CD4-positive, CD25-positive, alpha-beta regulatory T cell (primary cell): ENCODE results near the gene MAPK8IP3. TPM values are rescaled to one million over a fixed set of nuclear protein-coding genes. Genes with fewer than 3 reads are reported as not detected.

Source experiments
- ATAC-seq, 2 donors: fragments of 150-1000 bp; cut with Tn5 transposase; one replicate each; pipeline ENCODE4 v1.10.0; 2021; ENCODE audit warnings: low read depth in 2 of 2, moderate number of reproducible peaks in 2 of 2, moderate library complexity in 1 of 2
- DNase-seq, 3 donors: peaks; one replicate each; pipeline versions ENCODE4 v3.0.0 to v3.0.0-alpha.2; 2012 to 2022; ENCODE audit warnings: mixed read lengths in 1 of 3
- H3K27ac ChIP-seq: one replicate; pipeline ENCODE4 v1.7.0; 2013; ENCODE audit warnings: mild to moderate bottlenecking, low read length; ENCODE audit not compliant: insufficient read depth, poor library complexity, severe bottlenecking
- H3K27me3 ChIP-seq: one replicate; pipeline ENCODE4 v1.7.0; 2013; ENCODE audit warnings: low read length; ENCODE audit not compliant: control insufficient read depth, insufficient read depth
- H3K36me3 ChIP-seq: one replicate; pipeline ENCODE4 v1.7.0; 2013; ENCODE audit warnings: mild to moderate bottlenecking, low read length, moderate library complexity; ENCODE audit not compliant: control insufficient read depth, insufficient read depth
- H3K4me1 ChIP-seq: 2 replicates; pipeline ENCODE4 v1.7.0; 2013; ENCODE audit warnings: mild to moderate bottlenecking, low read length; ENCODE audit not compliant: insufficient read depth, control insufficient read depth, poor library complexity, severe bottlenecking
- H3K4me3 ChIP-seq: one replicate; pipeline ENCODE4 v1.7.0; 2013; ENCODE audit warnings: low read depth, mild to moderate bottlenecking, low read length, moderate library complexity
- H3K9me3 ChIP-seq, 2 experiments: 1 replicate in 1 of 2; 2 replicates in 1 of 2; pipeline ENCODE4 v1.7.0; 2013; ENCODE audit warnings: low read length in 2 of 2, mild to moderate bottlenecking in 1 of 2, moderate library complexity in 1 of 2; ENCODE audit not compliant: control insufficient read depth in 2 of 2
- H3K27ac Mint-ChIP-seq, 3 donors: one replicate each; pipeline ENCODE4 v1.8.0; 2020 to 2022; ENCODE audit warnings: mild to moderate bottlenecking in 3 of 3, mixed read lengths in 3 of 3, moderate library complexity in 2 of 3
- H3K27me3 Mint-ChIP-seq: one replicate; pipeline ENCODE4 v1.8.0; 2022; ENCODE audit warnings: mild to moderate bottlenecking, mixed read lengths
- H3K36me3 Mint-ChIP-seq: one replicate; pipeline ENCODE4 v1.8.0; 2020; ENCODE audit warnings: mixed read lengths
- H3K4me1 Mint-ChIP-seq, 4 donors: one replicate each; pipeline ENCODE4 v1.8.0; 2020 to 2022; ENCODE audit warnings: mixed read lengths in 4 of 4, mild to moderate bottlenecking in 1 of 4
- H3K4me3 Mint-ChIP-seq, 4 donors: one replicate each; pipeline ENCODE4 v1.8.0; 2020 to 2022; ENCODE audit warnings: mild to moderate bottlenecking in 4 of 4, mixed read lengths in 4 of 4, moderate library complexity in 3 of 4
- H3K9me3 Mint-ChIP-seq, 7 donors: one replicate each; pipeline ENCODE4 v1.8.0; 2020 to 2022; ENCODE audit warnings: mixed read lengths in 7 of 7, mild to moderate bottlenecking in 3 of 7, moderate library complexity in 2 of 7
- polyA plus RNA-seq, 4 donors: library from polyadenylated mRNA; unstranded; fragments of 300-500 nt; fragmentation: Illumina TruSeq; gene quantifications; one replicate each; pipeline ENCODE4 v1.2.3, GENCODE V29; 2021
- total RNA-seq: library from RNA; stranded (reverse); gene quantifications from one replicate; pipeline ENCODE4 v1.2.3, GENCODE V29; 2022

Gene MAPK8IP3
- total and polyA plus RNA-seq, 5 donors from 2014 or later = 0.79 to 222 (median 1.4) TPM

- Mint-ChIP-seq H3K9me3 (no peaks in the 10 kb centered on the region), H3K27me3 (no peaks in the 10 kb centered on the region), H3K4me3 (no peak overlapping the region), H3K36me3 (peaks cover 9% of the 10 kb centered on the region), H3K4me1 (peaks cover 0 to 2% (median 0%) of the 10 kb centered on the region in 4 donors), H3K27ac (no peak overlapping the region)
- Histone ChIP-seq H3K4me1 (no peaks in the 10 kb centered on the region), H3K27ac (no peak overlapping the region), H3K4me3 (no peak overlapping the region), H3K9me3 (no peaks in the 10 kb centered on the region), H3K36me3 (peaks cover 47% of the 10 kb centered on the region), H3K27me3 (no peaks in the 10 kb centered on the region)
- no peak for ATAC-seq
- DNase-seq = no peak
These were observed 38.4 kb downstream of the MAPK8IP3 start for GRCh38 chr16:1744338-1744840.

DNA sequence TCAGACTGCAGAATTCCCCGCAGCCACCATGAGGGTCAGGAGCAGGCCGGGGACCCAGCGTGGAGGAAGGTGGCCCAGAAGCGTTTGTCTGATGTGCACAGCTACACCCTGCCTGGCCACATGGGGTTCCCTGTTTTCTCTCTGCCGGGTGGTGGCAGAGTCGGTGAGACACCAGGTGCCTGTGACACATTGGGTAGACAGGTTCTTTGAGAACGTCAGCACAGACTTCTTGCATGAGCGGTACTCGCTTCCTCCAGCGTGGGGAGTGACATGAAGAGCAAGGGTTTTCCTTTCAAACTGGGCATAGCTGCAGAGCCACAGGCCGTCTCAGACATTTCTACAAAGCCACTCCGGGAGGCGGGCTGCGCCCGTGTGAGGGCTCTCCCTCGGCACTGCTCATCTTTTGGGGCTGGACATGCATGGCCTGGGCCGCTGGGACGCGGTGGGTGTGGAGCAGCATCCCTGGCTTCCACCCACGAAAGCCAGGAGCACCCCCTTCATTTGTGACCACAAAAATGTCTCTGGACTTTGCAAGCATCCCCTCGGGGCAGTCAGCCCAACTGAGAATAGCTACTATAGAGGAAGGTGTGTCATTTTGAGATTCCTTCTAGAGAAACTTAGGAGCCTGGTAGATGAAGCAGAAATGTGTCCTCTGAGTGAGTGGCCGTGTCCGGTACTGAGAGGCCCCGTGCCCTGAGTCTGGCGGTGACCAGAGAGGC, 39.3 kb downstream of the MAPK8IP3 start:
- H3K36me3 ChIP-seq = peaks cover 48% of the 10 kb centered on the region
- H3K4me3 ChIP-seq = no peak overlapping the region
- no peaks in the 10 kb centered on the region for H3K9me3 ChIP-seq
- no peak overlapping the region for H3K4me3 Mint-ChIP-seq
- peaks cover 9% of the 10 kb centered on the region for H3K36me3 Mint-ChIP-seq
- no peaks in the 10 kb centered on the region for H3K27me3 Mint-ChIP-seq
- H3K27ac ChIP-seq = no peak overlapping the region
- H3K4me1 Mint-ChIP-seq = peaks cover 0 to 2% (median 0%) of the 10 kb centered on the region in 4 donors
- DNase-seq (no peak), ATAC-seq (no peak)
- H3K4me1 ChIP-seq = no peaks in the 10 kb centered on the region
- H3K9me3 Mint-ChIP-seq = no peaks in the 10 kb centered on the region
- H3K27me3 ChIP-seq = no peaks in the 10 kb centered on the region
- no peak overlapping the region for H3K27ac Mint-ChIP-seq

GRCh38 chr16:1745900-1746692, 40.1 kb downstream of the MAPK8IP3 start:
- Histone ChIP-seq H3K9me3 (no peaks in the 10 kb centered on the region), H3K4me3 (no peak overlapping the region), H3K27me3 (no peaks in the 10 kb centered on the region), H3K36me3 (peaks cover 48% of the 10 kb centered on the region), H3K4me1 (no peaks in the 10 kb centered on the region), H3K27ac (no peak overlapping the region)
- Mint-ChIP-seq H3K9me3 (no peaks in the 10 kb centered on the region), H3K4me3 (no peak overlapping the region), H3K4me1 (peaks cover 0 to 2% (median 0%) of the 10 kb centered on the region in 4 donors), H3K27ac (no peak overlapping the region), H3K36me3 (peaks cover 9% of the 10 kb centered on the region), H3K27me3 (no peaks in the 10 kb centered on the region)
- ATAC-seq = no peak
- no peak for DNase-seq

DNA sequence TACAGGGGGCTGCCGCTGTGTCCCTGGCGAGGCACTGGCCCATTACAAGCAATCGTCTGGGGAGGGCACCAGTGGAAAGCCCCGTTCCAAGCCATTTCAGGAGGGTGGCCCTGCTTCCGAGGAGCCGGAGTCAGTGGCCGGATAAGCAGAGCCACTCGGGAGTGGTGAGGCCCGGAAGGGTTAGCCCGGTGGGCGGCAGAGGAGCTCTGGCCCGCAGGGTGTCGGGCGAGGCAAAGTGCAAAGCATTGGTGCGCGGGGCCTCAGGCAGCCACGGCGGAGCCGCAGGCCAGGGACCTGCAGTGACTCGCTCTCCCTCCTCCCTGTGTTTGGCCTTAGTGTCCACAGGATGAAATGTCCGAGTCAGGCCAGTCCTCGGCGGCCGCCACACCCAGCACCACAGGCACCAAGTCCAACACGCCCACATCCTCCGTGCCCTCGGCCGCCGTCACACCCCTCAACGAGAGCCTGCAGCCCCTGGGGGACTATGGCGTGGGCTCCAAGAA, 40.7 kb downstream of the MAPK8IP3 start:
- no peaks in the 10 kb centered on the region for H3K9me3 Mint-ChIP-seq
- Histone ChIP-seq H3K27ac (no peak overlapping the region), H3K4me1 (no peaks in the 10 kb centered on the region), H3K4me3 (no peak overlapping the region), H3K27me3 (no peaks in the 10 kb centered on the region), H3K36me3 (peaks cover 55% of the 10 kb centered on the region), H3K9me3 (no peaks in the 10 kb centered on the region)
- H3K4me3 Mint-ChIP-seq = no peak overlapping the region
- DNase-seq = no peak
- no peak overlapping the region for H3K27ac Mint-ChIP-seq
- H3K36me3 Mint-ChIP-seq = peaks cover 9% of the 10 kb centered on the region
- no peak for ATAC-seq
- H3K4me1 Mint-ChIP-seq = peaks cover 0 to 2% (median 0%) of the 10 kb centered on the region in 4 donors
- H3K27me3 Mint-ChIP-seq = no peaks in the 10 kb centered on the region

DNA sequence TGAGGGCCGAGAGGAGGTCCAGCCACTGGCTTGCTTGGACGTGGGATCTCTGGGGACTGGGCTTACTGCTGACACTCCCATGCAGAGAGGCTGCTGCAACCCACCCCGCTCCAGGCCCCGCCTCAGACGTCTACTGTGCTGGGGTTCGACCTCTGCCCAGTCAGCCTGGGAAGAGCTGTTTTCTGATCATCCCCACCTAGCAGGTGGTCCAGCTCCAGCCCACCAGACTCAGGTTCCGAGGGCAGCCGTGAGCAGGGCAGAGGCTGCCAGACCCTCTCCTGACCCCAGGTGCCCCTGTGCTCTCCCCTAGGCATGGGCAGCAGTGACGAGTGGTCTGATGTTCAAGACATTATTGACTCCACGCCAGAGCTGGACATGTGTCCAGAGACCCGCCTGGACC, 41.9 kb downstream of the MAPK8IP3 start:
- DNase-seq (no peak), ATAC-seq (no peak)
- H3K4me3 Mint-ChIP-seq = no peak overlapping the region
- no peak overlapping the region for H3K27ac Mint-ChIP-seq
- Histone ChIP-seq H3K4me3 (no peak overlapping the region), H3K27me3 (no peaks in the 10 kb centered on the region), H3K9me3 (no peaks in the 10 kb centered on the region), H3K36me3 (peaks cover 67% of the 10 kb centered on the region), H3K27ac (no peak overlapping the region), H3K4me1 (no peaks in the 10 kb centered on the region)
- peaks cover 0 to 2% (median 0%) of the 10 kb centered on the region in 7 donors for H3K9me3 Mint-ChIP-seq
- no peaks in the 10 kb centered on the region for H3K27me3 Mint-ChIP-seq
- peaks cover 0 to 3% (median 1%) of the 10 kb centered on the region in 4 donors for H3K4me1 Mint-ChIP-seq
- H3K36me3 Mint-ChIP-seq = peaks cover 14% of the 10 kb centered on the region

DNA sequence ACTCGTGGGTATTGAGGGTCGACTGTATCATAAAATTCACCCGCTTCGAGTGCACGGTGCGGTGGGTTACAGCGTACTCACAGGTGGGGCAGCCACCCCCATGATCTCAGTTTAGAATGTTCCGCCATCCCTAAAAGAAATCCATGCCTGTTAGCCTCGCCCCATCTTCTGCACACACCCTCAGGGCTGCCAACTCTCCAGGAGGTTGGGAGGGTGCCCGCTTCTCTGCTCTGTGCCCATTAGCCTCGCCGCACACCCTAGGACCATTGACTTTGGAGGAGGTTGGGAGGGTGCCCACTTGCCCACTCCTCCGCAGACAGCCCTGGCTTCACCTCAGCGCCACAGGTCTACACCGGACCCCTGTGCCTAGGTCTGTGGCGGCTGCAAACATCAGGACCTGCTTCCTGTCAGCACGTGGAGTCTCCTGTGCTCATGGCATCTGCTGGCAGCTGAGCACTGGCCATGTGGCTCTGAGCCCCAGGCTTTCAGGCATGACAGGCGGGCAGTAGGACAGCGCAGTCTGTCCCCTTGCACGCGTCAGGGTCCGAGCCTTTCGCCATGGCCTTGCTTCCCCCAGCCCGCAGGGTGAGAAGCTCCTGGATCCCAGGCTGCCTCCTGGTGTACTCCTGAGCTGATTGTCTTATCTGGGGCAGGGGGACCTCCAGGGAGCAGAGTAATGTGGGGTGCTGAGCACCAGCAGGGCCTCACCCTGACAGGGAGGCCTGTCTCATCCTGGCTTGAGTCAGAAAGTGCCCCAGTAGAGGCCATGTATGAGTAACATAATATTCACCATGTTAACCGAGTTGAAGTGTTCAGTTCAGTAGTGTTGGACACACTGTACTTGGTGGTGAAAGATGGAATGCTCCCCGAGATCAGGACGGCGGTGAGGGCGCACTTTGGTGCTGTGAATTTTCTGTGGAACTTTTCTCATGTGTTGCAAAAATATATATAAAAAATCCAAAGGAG, 43.4 kb downstream of the MAPK8IP3 start:
- Histone ChIP-seq H3K4me1 (no peaks in the 10 kb centered on the region), H3K9me3 (no peaks in the 10 kb centered on the region), H3K27ac (no peak overlapping the region), H3K27me3 (no peaks in the 10 kb centered on the region), H3K4me3 (no peak overlapping the region), H3K36me3 (peaks cover 66% of the 10 kb centered on the region)
- Mint-ChIP-seq H3K36me3 (peaks cover 14% of the 10 kb centered on the region), H3K4me1 (peaks cover 0 to 5% (median 1%) of the 10 kb centered on the region in 4 donors), H3K27me3 (no peaks in the 10 kb centered on the region), H3K9me3 (peaks cover 0 to 2% (median 0%) of the 10 kb centered on the region in 7 donors), H3K27ac (no peak overlapping the region), H3K4me3 (peak overlapping the region in 1 of 4 donors; percentile 27)
- ATAC-seq (no peak), DNase-seq (no peak)

GRCh38 chr16:1751946-1752345, 46.0 kb downstream of the MAPK8IP3 start:
- H3K27me3 Mint-ChIP-seq = no peaks in the 10 kb centered on the region
- no peak overlapping the region for H3K4me3 ChIP-seq
- H3K36me3 Mint-ChIP-seq = peaks cover 17% of the 10 kb centered on the region
- H3K9me3 ChIP-seq = no peaks in the 10 kb centered on the region
- no peaks in the 10 kb centered on the region for H3K4me1 ChIP-seq
- H3K27ac ChIP-seq = no peak overlapping the region
- H3K27ac Mint-ChIP-seq = no peak overlapping the region
- no peak for ATAC-seq
- no peaks in the 10 kb centered on the region for H3K27me3 ChIP-seq
- no peak for DNase-seq
- H3K36me3 ChIP-seq = peaks cover 47% of the 10 kb centered on the region
- H3K4me3 Mint-ChIP-seq = no peak overlapping the region
- peaks cover 0 to 2% (median 0%) of the 10 kb centered on the region in 7 donors for H3K9me3 Mint-ChIP-seq
- peaks cover 0 to 6% (median 2%) of the 10 kb centered on the region in 4 donors for H3K4me1 Mint-ChIP-seq
